Measurements from ENCODE around the gene OXA1L.
"Not testable (repeated sequence)": the region's sequence is repeated elsewhere in the genome, so short reads cannot be mapped to it uniquely, and the experiment has no call there.

Gene OXA1L

GRCh38 chr14:22776215-22776614 is 9.7 kb downstream of the OXA1L start:
- peaks cover 2 to 9% of the 10 kb centered on the region in 2 donors for H3K4me1 Mint-ChIP-seq
- peak overlapping the region; percentile 26 for H3K27ac Mint-ChIP-seq
- H3K27me3 Mint-ChIP-seq = no peaks in the 10 kb centered on the region
- DNase-seq (no peak), ATAC-seq (replicated peaks) (no peak)
- H3K36me3 Mint-ChIP-seq = peaks cover 19 to 43% of the 10 kb centered on the region in 2 donors
- H3K9me3 Mint-ChIP-seq = no peaks in the 10 kb centered on the region
- no peak overlapping the region for H3K4me3 Mint-ChIP-seq

- H3K27ac Mint-ChIP-seq; H3K4me3 Mint-ChIP-seq; H3K27me3 Mint-ChIP-seq; ATAC-seq (replicated peaks); H3K4me1 Mint-ChIP-seq; DNase-seq; H3K9me3 Mint-ChIP-seq: not testable (repeated sequence)
- peaks cover 13 to 37% of the 10 kb centered on the region in 2 donors for H3K36me3 Mint-ChIP-seq
Measured at GRCh38 chr14:22776849-22777248, 10.4 kb downstream of the OXA1L start.

GRCh38 chr14:22778084-22778483 is 11.6 kb downstream of the OXA1L start:
- H3K36me3 Mint-ChIP-seq = peaks cover 13 to 31% of the 10 kb centered on the region in 2 donors

GRCh38 chr14:22780105-22780679 is 13.7 kb downstream of the OXA1L start:
- DNase-seq (no peak), ATAC-seq (replicated peaks) (no peak)
- Mint-ChIP-seq H3K4me1 (peaks cover 0 to 2% of the 10 kb centered on the region in 2 donors), H3K4me3 (no peak overlapping the region), H3K27ac (peak overlapping the region; percentile 62), H3K9me3 (no peaks in the 10 kb centered on the region), H3K27me3 (no peaks in the 10 kb centered on the region), H3K36me3 (peaks cover 7 to 13% of the 10 kb centered on the region in 2 donors)

More at GRCh38 chr14:22778084-22778483, 11.6 kb downstream of the OXA1L start:
- Mint-ChIP-seq H3K4me3 (no peak overlapping the region), H3K9me3 (no peaks in the 10 kb centered on the region), H3K27me3 (no peaks in the 10 kb centered on the region), H3K4me1 (peaks cover 2 to 9% of the 10 kb centered on the region in 2 donors), H3K27ac (peak overlapping the region; percentile 1)
- ATAC-seq (replicated peaks) (no peak), DNase-seq (no peak)

- no peak overlapping the region for H3K4me3 Mint-ChIP-seq
- no peaks in the 10 kb centered on the region for H3K9me3 Mint-ChIP-seq
- H3K27ac Mint-ChIP-seq = no peak overlapping the region
- DNase-seq = no peak
- H3K4me1 Mint-ChIP-seq = peaks cover 0 to 2% of the 10 kb centered on the region in 2 donors
- H3K36me3 Mint-ChIP-seq = peaks cover 2 to 5% of the 10 kb centered on the region in 2 donors
- H3K27me3 Mint-ChIP-seq = no peaks in the 10 kb centered on the region
- no peak for ATAC-seq (replicated peaks)
Measured at GRCh38 chr14:22780941-22781300, 14.4 kb downstream of the OXA1L start.

GRCh38 chr14:22781301-22781991 is 15.0 kb downstream of the OXA1L start:
- ATAC-seq (replicated peaks) = no peak
- Mint-ChIP-seq H3K27me3 (no peaks in the 10 kb centered on the region), H3K4me1 (peaks cover 0 to 4% of the 10 kb centered on the region in 2 donors), H3K27ac (no peak overlapping the region), H3K36me3 (peaks cover under 1 to 2% of the 10 kb centered on the region in 2 donors), H3K9me3 (no peaks in the 10 kb centered on the region), H3K4me3 (no peak overlapping the region)
- no peak for DNase-seq

- Mint-ChIP-seq H3K9me3 (no peaks in the 10 kb centered on the region), H3K27ac (no peak overlapping the region), H3K27me3 (no peaks in the 10 kb centered on the region), H3K36me3 (peaks cover 0 to 2% of the 10 kb centered on the region in 2 donors), H3K4me1 (peaks cover 22 to 29% of the 10 kb centered on the region in 2 donors), H3K4me3 (no peak overlapping the region)
- ATAC-seq (replicated peaks) (no peak), DNase-seq (no peak)
Measured at GRCh38 chr14:22786685-22787084, 20.2 kb downstream of the OXA1L start.

GRCh38 chr14:22791301-22791700 is 24.8 kb downstream of the OXA1L start:
- Mint-ChIP-seq H3K36me3 (peaks cover 4 to 7% of the 10 kb centered on the region in 2 donors), H3K4me1 (peaks cover 42 to 60% of the 10 kb centered on the region in 2 donors), H3K27ac (peak overlapping the region; percentile 90), H3K27me3 (no peaks in the 10 kb centered on the region), H3K9me3 (peaks cover 0 to 2% of the 10 kb centered on the region in 2 donors), H3K4me3 (peak overlapping the region; percentile 22 to 49)
- peak in 1 of 2 donors; percentile 9 for ATAC-seq (replicated peaks)
- no peak for DNase-seq

GRCh38 chr14:22792158-22792557 is 25.7 kb downstream of the OXA1L start:
- H3K27ac Mint-ChIP-seq = peak overlapping the region; percentile 68
- ATAC-seq (replicated peaks) = no peak
- H3K4me1 Mint-ChIP-seq = peaks cover 45 to 66% of the 10 kb centered on the region in 2 donors
- H3K36me3 Mint-ChIP-seq = peaks cover 5 to 7% of the 10 kb centered on the region in 2 donors
- H3K9me3 Mint-ChIP-seq = peaks cover 0 to 2% of the 10 kb centered on the region in 2 donors
- H3K4me3 Mint-ChIP-seq = no peak overlapping the region
- DNase-seq = no peak
- no peaks in the 10 kb centered on the region for H3K27me3 Mint-ChIP-seq

GRCh38 chr14:22793550-22793949 is 27.1 kb downstream of the OXA1L start:
- not testable (repeated sequence) for ATAC-seq (replicated peaks); H3K27me3 Mint-ChIP-seq; H3K9me3 Mint-ChIP-seq; H3K4me3 Mint-ChIP-seq; H3K36me3 Mint-ChIP-seq; DNase-seq
- H3K4me1 Mint-ChIP-seq = peaks cover 54 to 75% of the 10 kb centered on the region in 2 donors
- peak overlapping the region; percentile 94 for H3K27ac Mint-ChIP-seq

- peaks cover 57 to 78% of the 10 kb centered on the region in 2 donors for H3K4me1 Mint-ChIP-seq
- no peaks in the 10 kb centered on the region for H3K27me3 Mint-ChIP-seq
- H3K9me3 Mint-ChIP-seq = peaks cover 0 to 2% of the 10 kb centered on the region in 2 donors
- H3K27ac Mint-ChIP-seq = peak overlapping the region; percentile 94
- ATAC-seq (replicated peaks) = no peak
- DNase-seq = no peak
- peaks cover 5 to 7% of the 10 kb centered on the region in 2 donors for H3K36me3 Mint-ChIP-seq
- no peak overlapping the region for H3K4me3 Mint-ChIP-seq
Measured at GRCh38 chr14:22793976-22794375, 27.5 kb downstream of the OXA1L start.

GRCh38 chr14:22794551-22794951 is 28.1 kb downstream of the OXA1L start:
- peak; percentile 49 to 69 for ATAC-seq (replicated peaks)
- Mint-ChIP-seq H3K4me1 (peaks cover 57 to 76% of the 10 kb centered on the region in 2 donors), H3K27ac (peak overlapping the region; percentile 94), H3K4me3 (peak overlapping the region in 1 of 2 donors; percentile 39), H3K36me3 (peaks cover 5 to 7% of the 10 kb centered on the region in 2 donors), H3K9me3 (peaks cover 0 to 2% of the 10 kb centered on the region in 2 donors), H3K27me3 (no peaks in the 10 kb centered on the region)
- DNase-seq = peak; percentile 22

GRCh38 chr14:22796087-22796707 is 29.7 kb downstream of the OXA1L start:
- peak overlapping the region in 1 of 2 donors; percentile 70 for H3K4me3 Mint-ChIP-seq
- H3K27me3 Mint-ChIP-seq = no peaks in the 10 kb centered on the region
- H3K36me3 Mint-ChIP-seq = peaks cover 8 to 14% of the 10 kb centered on the region in 2 donors
- DNase-seq (no peak), ATAC-seq (replicated peaks) (peak in 1 of 2 donors; percentile 42)
- peak overlapping the region; percentile 91 for H3K27ac Mint-ChIP-seq
- peaks cover 52 to 63% of the 10 kb centered on the region in 2 donors for H3K4me1 Mint-ChIP-seq
- peaks cover 0 to 2% of the 10 kb centered on the region in 2 donors for H3K9me3 Mint-ChIP-seq

GRCh38 chr14:22797017-22797917 is 30.8 kb downstream of the OXA1L start:
- H3K27ac Mint-ChIP-seq = no peak overlapping the region
- no peaks in the 10 kb centered on the region for H3K27me3 Mint-ChIP-seq
- DNase-seq (no peak), ATAC-seq (replicated peaks) (no peak)
- peaks cover 8 to 11% of the 10 kb centered on the region in 2 donors for H3K36me3 Mint-ChIP-seq
- peaks cover 0 to 2% of the 10 kb centered on the region in 2 donors for H3K9me3 Mint-ChIP-seq
- H3K4me1 Mint-ChIP-seq = peaks cover 51 to 62% of the 10 kb centered on the region in 2 donors
- H3K4me3 Mint-ChIP-seq = no peak overlapping the region

Data from stimulated activated naive B cell treated with anti-CD40 and anti-IgM and Interleukin-4, amounts not matched to agents 10 μg/mL and 1 μg/mL and 100 μg/mL, for 72 hours (primary cell).